HG03039 (cell line): Measurements from ENCODE around the gene DCHS1.
A peak's percentile ranks its signal among the peaks of the same experiment; 100 is the strongest.

Experiments used
- ATAC-seq: cut with Tn5 transposase; IDR thresholded peaks from one replicate; pipeline ENCODE4 v1.9.1; 2021; ENCODE audit warnings: mild to moderate bottlenecking, moderate library complexity; ENCODE audit not compliant: unreplicated experiment

DCHS1 gene

GRCh38 chr11:6646918-6647679 is 8.5 kb downstream of the DCHS1 start:
- peak; percentile 87 for ATAC-seq

GRCh38 chr11:6646576-6646917 is 9.1 kb downstream of the DCHS1 start:
- no peak for ATAC-seq

GRCh38 chr11:6646071-6646470 is 9.5 kb downstream of the DCHS1 start:
- ATAC-seq, result no peak

GRCh38 chr11:6642957-6643356 is 12.7 kb downstream of the DCHS1 start:
- no peak for ATAC-seq

- no peak for ATAC-seq
These were observed 14.5 kb downstream of the DCHS1 start for GRCh38 chr11:6640985-6641701.

GRCh38 chr11:6640036-6640984 is 15.3 kb downstream of the DCHS1 start:
- no peak for ATAC-seq

- no peak for ATAC-seq
These were observed 17.2 kb downstream of the DCHS1 start for GRCh38 chr11:6638429-6638828.

GRCh38 chr11:6637871-6638270 is 17.7 kb downstream of the DCHS1 start:
- no peak for ATAC-seq

GRCh38 chr11:6636480-6636879 is 19.1 kb downstream of the DCHS1 start:
- ATAC-seq, result no peak

GRCh38 chr11:6635082-6635932 is 20.3 kb downstream of the DCHS1 start:
- ATAC-seq, result no peak

GRCh38 chr11:6634534-6634933 is 21.1 kb downstream of the DCHS1 start:
- ATAC-seq, result no peak

- no peak for ATAC-seq
These were observed 21.9 kb downstream of the DCHS1 start for GRCh38 chr11:6633422-6634408.

- ATAC-seq, result no peak
These were observed 23.2 kb downstream of the DCHS1 start for GRCh38 chr11:6632116-6633073.

GRCh38 chr11:6631361-6631890 is 24.2 kb downstream of the DCHS1 start:
- ATAC-seq, result no peak

GRCh38 chr11:6630632-6631291 is 24.8 kb downstream of the DCHS1 start:
- no peak for ATAC-seq

- no peak for ATAC-seq
These were observed 25.5 kb downstream of the DCHS1 start for GRCh38 chr11:6629892-6630631.

- ATAC-seq, result no peak
These were observed 26.1 kb downstream of the DCHS1 start for GRCh38 chr11:6629573-6629891.
